GM21360 (cell line): Measurements from ENCODE around the gene SLC37A1.

Experiments used
- ATAC-seq: cut with Tn5 transposase; IDR thresholded peaks from one replicate; pipeline ENCODE4 v1.9.1; 2021; ENCODE audit warnings: mild to moderate bottlenecking, moderate library complexity; ENCODE audit not compliant: unreplicated experiment

The SLC37A1 gene

GRCh38 chr21:42587036-42587435, 73.4 kb downstream of the SLC37A1 start:
- ATAC-seq: no peak

GRCh38 chr21:42590431-42591131, 76.9 kb downstream of the SLC37A1 start:
- no peak for ATAC-seq

GRCh38 chr21:42591170-42591869, 77.7 kb downstream of the SLC37A1 start:
- ATAC-seq: no peak

- no peak for ATAC-seq
These were observed 78.6 kb downstream of the SLC37A1 start for GRCh38 chr21:42592156-42592820.

GRCh38 chr21:42593007-42593814, 79.6 kb downstream of the SLC37A1 start:
- no peak for ATAC-seq

GRCh38 chr21:42594616-42595282, 81.1 kb downstream of the SLC37A1 start:
- no peak for ATAC-seq

GRCh38 chr21:42595283-42596187, 81.9 kb downstream of the SLC37A1 start:
- ATAC-seq: no peak

- no peak for ATAC-seq
These were observed 83.0 kb downstream of the SLC37A1 start for GRCh38 chr21:42596657-42597056.

- ATAC-seq: no peak
These were observed 84.0 kb downstream of the SLC37A1 start for GRCh38 chr21:42597487-42598158.

GRCh38 chr21:42598159-42598735, 84.6 kb downstream of the SLC37A1 start:
- ATAC-seq: no peak

GRCh38 chr21:42599486-42599885, 85.8 kb downstream of the SLC37A1 start:
- no peak for ATAC-seq

- ATAC-seq: no peak
These were observed 86.3 kb downstream of the SLC37A1 start for GRCh38 chr21:42599962-42600361.

- no peak for ATAC-seq
These were observed 88.0 kb downstream of the SLC37A1 start for GRCh38 chr21:42601656-42602055.

- ATAC-seq: no peak
These were observed 93.5 kb downstream of the SLC37A1 start for GRCh38 chr21:42607102-42607501.

- ATAC-seq: no peak
These were observed 94.0 kb downstream of the SLC37A1 start for GRCh38 chr21:42607525-42608102.

GRCh38 chr21:42608446-42608845, 94.8 kb downstream of the SLC37A1 start:
- ATAC-seq: no peak

- no peak for ATAC-seq
These were observed 96.2 kb downstream of the SLC37A1 start for GRCh38 chr21:42609811-42610210.

GRCh38 chr21:42611852-42612251, 98.2 kb downstream of the SLC37A1 start:
- no peak for ATAC-seq
